GM12878 (cell line): ENCODE measurements around the gene RABGEF1. TPM values are rescaled to one million over a fixed set of nuclear protein-coding genes. Genes with fewer than 3 reads are reported as not detected.

Experiments used
- ATAC-seq: fragments of 200-7000 bp; cut with Tn5 transposase; 3 replicates; pipeline ENCODE4 v1.9.1; 2020; ENCODE audit warnings: mild to moderate bottlenecking, moderate library complexity
- BruUV-seq: library from RNA; stranded (reverse); fragments of 400-500 nt; replicated peaks from 2 replicates; lab custom pipeline; 2021; lab: Mats Ljungman, UMichigan
- CTCF ChIA-PET: fragments of 300-600 bp; sonication (Branson Sonifier 250); formaldehyde crosslinking; extraction: SDS; loops from one replicate; lab custom pipeline; 2021; ENCODE audit warnings: inconsistent platforms; lab: Yijun Ruan, JAX
- POLR2A ChIA-PET: fragments of 350-600 bp; formaldehyde crosslinking; extraction: SDS; loops from one replicate; lab custom pipeline; 2021; ENCODE audit warnings: inconsistent platforms; lab: Charles Lee
- RAD21 ChIA-PET: fragments of 300-600 bp; sonication (Branson Sonifier 250); formaldehyde crosslinking; loops from one replicate; lab custom pipeline; 2023; ENCODE audit warnings: antibody characterized with exemption; ENCODE audit not compliant: unreplicated experiment; lab: Charles Lee
- SMC1A ChIA-PET: fragments of 300-600 bp; sonication (Branson Sonifier 250); formaldehyde crosslinking; loops from one replicate; lab custom pipeline; 2023; ENCODE audit not compliant: unreplicated experiment, uncharacterized antibody; lab: Charles Lee
- DNase-seq: peaks from one replicate; pipeline ENCODE4 v3.0.0-alpha.2; 2011; ENCODE audit warnings: low read depth, low spot score
- FAIRE-seq: peaks from 3 replicates; lab custom pipeline; 2011; peaks lifted over from hg19 to GRCh38; lab: Jason Lieb, UNC
- H2AFZ ChIP-seq: 2 replicates; pipeline ENCODE4 v1.6.0; 2011; ENCODE audit warnings: low read depth, low read length, control low read depth; ENCODE audit not compliant: control insufficient read depth
- H3K27ac ChIP-seq: 2 replicates; pipeline ENCODE4 v1.5.1; 2011; ENCODE audit warnings: control low read depth; ENCODE audit not compliant: control insufficient read depth, insufficient read depth
- H3K27me3 ChIP-seq, 2 experiments: replicated peaks in 1 of 2; 2 replicates each; pipeline versions ENCODE4 v1.6.0 to v1.6.1; 2011; ENCODE audit warnings: low read length in 1 of 2; ENCODE audit not compliant: control insufficient read depth in 2 of 2, insufficient read depth in 2 of 2
- H3K36me3 ChIP-seq, 2 experiments: 2 replicates each; pipeline ENCODE4 v1.5.1; 2011; ENCODE audit warnings: low read length in 1 of 2; ENCODE audit not compliant: control insufficient read depth in 2 of 2, insufficient read depth in 2 of 2
- H3K4me1 ChIP-seq: 2 replicates; pipeline ENCODE4 v1.6.1; 2011; ENCODE audit warnings: mild to moderate bottlenecking, low read length, moderate library complexity, mixed read lengths; ENCODE audit not compliant: control insufficient read depth, insufficient read depth
- H3K4me2 ChIP-seq: 2 replicates; pipeline ENCODE4 v1.6.0; 2011; ENCODE audit warnings: control low read depth; ENCODE audit not compliant: control insufficient read depth, insufficient read depth
- H3K4me3 ChIP-seq: fragments of 200-600 bp; sonication (generic); 2 replicates; pipeline ENCODE4 v1.5.1; 2016
- H3K79me2 ChIP-seq: 2 replicates; pipeline ENCODE4 v1.6.0; 2011; ENCODE audit warnings: low read length; ENCODE audit not compliant: control insufficient read depth, insufficient read depth
- H3K9ac ChIP-seq: 2 replicates; pipeline ENCODE4 v1.8.0; 2011; ENCODE audit warnings: low read length, control low read depth, mixed read lengths; ENCODE audit not compliant: control insufficient read depth, insufficient read depth
- H3K9me3 ChIP-seq: replicated peaks from 3 replicates; pipeline ENCODE4 v1.5.1; 2011; ENCODE audit warnings: mild to moderate bottlenecking, low read length; ENCODE audit not compliant: control insufficient read depth, insufficient read depth
- H4K20me1 ChIP-seq: 2 replicates; pipeline ENCODE4 v1.6.0; 2011; ENCODE audit not compliant: control insufficient read depth, insufficient read depth
- CHD4 ChIP-seq: fragments of 200-600 bp; sonication (generic); IDR thresholded peaks from 2 replicates; pipeline ENCODE4 v1.6.1; 2016; ENCODE audit warnings: mild to moderate bottlenecking
- HSF1 ChIP-seq: fragments of 150-350 bp; IDR thresholded peaks from 2 replicates; pipeline ENCODE4 v1.6.1; 2014; ENCODE audit warnings: mild to moderate bottlenecking, low read depth, low read length
- IRF5 ChIP-seq: fragments of 450-650 bp; IDR thresholded peaks from 2 replicates; pipeline ENCODE4 v1.6.1; 2017; ENCODE audit warnings: borderline replicate concordance
- MYB ChIP-seq: fragments of 150-350 bp; IDR thresholded peaks from 2 replicates; pipeline ENCODE4 v1.6.1; 2014; ENCODE audit warnings: mild to moderate bottlenecking, low read depth, low read length, borderline replicate concordance
- NR2C2 ChIP-seq: IDR thresholded peaks from 2 replicates; pipeline ENCODE4 v1.6.1; 2011; ENCODE audit warnings: borderline replicate concordance, low read depth; ENCODE audit not compliant: control insufficient read depth, insufficient read length
- POLR2AphosphoS2 ChIP-seq: IDR thresholded peaks from 2 replicates; pipeline ENCODE4 v1.6.1; 2011; ENCODE audit warnings: low read depth, mild to moderate bottlenecking, low read length, improper control_type of control experiment, moderate library complexity
- RAD21 ChIP-seq: IDR thresholded peaks from 2 replicates; pipeline ENCODE4 v1.6.1; 2011; ENCODE audit warnings: mild to moderate bottlenecking, low read depth, low read length, moderate library complexity; ENCODE audit not compliant: insufficient read depth
- RBBP5 ChIP-seq: fragments of 200-600 bp; sonication (generic); conservative IDR thresholded peaks from 2 replicates; pipeline ENCODE4 v1.6.1; 2016
- RCOR1 ChIP-seq: conservative IDR thresholded peaks from 2 replicates; pipeline ENCODE4 v1.6.1; 2012; ENCODE audit warnings: low read depth, low read length, improper control_type of control experiment
- STAT1 ChIP-seq: fragments of 450-650 bp; conservative IDR thresholded peaks from 2 replicates; pipeline ENCODE4 v1.6.1; 2014; ENCODE audit warnings: antibody characterized with exemption, mild to moderate bottlenecking
- WGBS: methylation state at CpG from one replicate; pipeline ENCODE4 v1.1.6; 2016; ENCODE audit warnings: low lambda C conversion rate; ENCODE audit not compliant: insufficient replicate concordance, insufficient coverage; ENCODE audit errors: missing lambda C conversion rate; 5-methylcytosine and 5-hydroxymethylcytosine counted together
- in situ Hi-C: fragments of 300-500 bp; cut with MboI; formaldehyde crosslinking; loops from 9 replicates; pipeline ENCODE4 v1.14.3; 2018; ENCODE audit warnings: mixed read lengths
- intact Hi-C: fragments of 100-400 bp; cut with micrococcal nuclease; formaldehyde crosslinking; loops from one replicate; pipeline ENCODE4 v1.14.2; 2022; ENCODE audit not compliant: unreplicated experiment
- polyA plus RNA-seq, 11 experiments: library from polyadenylated mRNA; depleted of rRNA in 4 of 11; unstranded in 6 of 11; stranded (reverse) in 5 of 11; fragments of >200 nt; fragmentation: Nextera tagmentation in 4 of 11; fragmentation: Illumina TruSeq in 1 of 11; extraction: Ambion mirVana in 4 of 11; extraction: Trizol in 1 of 11; gene quantifications; 1 replicate in 1 of 11; 2 replicates in 10 of 11; pipeline versions ENCODE4 v1.2.1 to v1.2.3, GENCODE V29; 2011 to 2016; ENCODE audit warnings: inconsistent platforms in 2 of 11, missing spikeins in 2 of 11, low read depth in 1 of 11
- total RNA-seq, 4 experiments: library from RNA; depleted of rRNA in 3 of 4; stranded (reverse); fragments of >200 nt in 3 of 4; fragmentation: Illumina TruSeq in 1 of 4; extraction: Trizol in 1 of 4; gene quantifications; 2 replicates each; pipeline versions ENCODE4 v1.2.1 to v1.2.3, GENCODE V29; 2013 to 2021

Gene RABGEF1
- total and polyA plus RNA-seq, 10 of the 15 experiments (the other 5 are each of a cell fraction or from before 2014, with no cell fraction given), result 10.2 to 36.4 (median 26.1) TPM

GRCh38 chr7:66698652-66699205 is 41.8 kb upstream of the RABGEF1 start:
- ATAC-seq, result no peak
- H2AFZ ChIP-seq, result no peak overlapping the region
- TF ChIP-seq NR2C2, result no peak
- no peak for TF ChIP-seq CHD4
- TF ChIP-seq MYB, result no peak
- TF ChIP-seq IRF5, result no peak
- no peak for TF ChIP-seq STAT1
- TF ChIP-seq HSF1, result no peak
- no peak for TF ChIP-seq POLR2AphosphoS2
- no peak for TF ChIP-seq RAD21
- TF ChIP-seq RCOR1, result no peak
- no peak for TF ChIP-seq RBBP5
- TF ChIP-seq, all 136 proteins: peak for 0
- POLR2A ChIA-PET, result no interaction called here
- H3K9ac ChIP-seq, result no peak overlapping the region
- H3K27me3 ChIP-seq, result no peaks in the 10 kb centered on the region
- H3K27ac ChIP-seq, result no peak overlapping the region
- SMC1A ChIA-PET, result no interaction called here
- H3K79me2 ChIP-seq, result no peaks in the 10 kb centered on the region
- CTCF ChIA-PET, result no interaction called here
- no peak for DNase-seq
- in situ Hi-C loops, result no loop called here
- RAD21 ChIA-PET, result no interaction called here
- no peaks in the 10 kb centered on the region for H3K9me3 ChIP-seq
- intact Hi-C loops, result no loop called here
- H3K4me3 ChIP-seq, result no peak overlapping the region
- H3K4me1 ChIP-seq, result no peaks in the 10 kb centered on the region
- no TSS peak for BruUV-seq
- 76% methylated on average over 10 of the region's 10 CpGs for WGBS
- H3K4me2 ChIP-seq, result no peak overlapping the region
- FAIRE-seq, result no peak
- peaks cover 2% of the 10 kb centered on the region; the same call in 1 of the 2 replicates for H4K20me1 ChIP-seq
- H3K36me3 ChIP-seq, result no peaks in the 10 kb centered on the region
